Calu3 (cell line): ENCODE results near the gene ADAMTS18. TPM values are rescaled to one million over a fixed set of nuclear protein-coding genes. Genes with fewer than 3 reads are reported as not detected.

Experiments used
- BruUV-seq: library from RNA; stranded (reverse); fragments of 400-500 nt; replicated peaks from 2 replicates; lab custom pipeline; 2021; lab: Mats Ljungman, UMichigan
- CTCF ChIA-PET: fragments of 300-600 bp; sonication (Branson Sonifier 250); formaldehyde crosslinking; loops from one replicate; lab custom pipeline; 2022; ENCODE audit warnings: antibody characterized with exemption; lab: Charles Lee
- DNase-seq: peaks from one replicate; pipeline ENCODE4 v3.0.0; 2022
- H3K27ac Mint-ChIP-seq: one replicate; pipeline ENCODE4 v1.8.0; 2022; ENCODE audit warnings: mixed read lengths; ENCODE audit not compliant: unreplicated experiment
- H3K27me3 Mint-ChIP-seq: one replicate; pipeline ENCODE4 v1.8.0; 2022; ENCODE audit warnings: mixed read lengths; ENCODE audit not compliant: unreplicated experiment
- H3K36me3 Mint-ChIP-seq: one replicate; pipeline ENCODE4 v1.8.0; 2022; ENCODE audit warnings: mild to moderate bottlenecking, moderate library complexity, mixed read lengths; ENCODE audit not compliant: insufficient read depth, unreplicated experiment
- H3K4me1 Mint-ChIP-seq: one replicate; pipeline ENCODE4 v1.8.0; 2022; ENCODE audit warnings: mild to moderate bottlenecking, low read depth, mixed read lengths; ENCODE audit not compliant: unreplicated experiment
- H3K4me3 Mint-ChIP-seq: one replicate; pipeline ENCODE4 v1.8.0; 2022; ENCODE audit warnings: mild to moderate bottlenecking, low read depth, moderate library complexity, mixed read lengths; ENCODE audit not compliant: unreplicated experiment
- H3K9me3 Mint-ChIP-seq: one replicate; pipeline ENCODE4 v1.8.0; 2022; ENCODE audit warnings: low read depth, mixed read lengths; ENCODE audit not compliant: unreplicated experiment
- CTCF ChIP-seq: fragments of 200-600 bp; IDR thresholded peaks from one replicate; pipeline ENCODE4 v1.8.0; 2022; ENCODE audit warnings: antibody characterized with exemption; ENCODE audit not compliant: unreplicated experiment
- intact Hi-C: fragments of 100-400 bp; cut with micrococcal nuclease; formaldehyde crosslinking; loops from one replicate; pipeline ENCODE4 v1.10.0; 2022; ENCODE audit not compliant: unreplicated experiment
- total RNA-seq: library from RNA; stranded (reverse); gene quantifications from 2 replicates; pipeline ENCODE4 v1.2.3, GENCODE V29; 2022

The ADAMTS18 gene
- total RNA-seq, 1 experiment from 2014 or later = not detected

- DNase-seq = no peak
- no peaks in the 10 kb centered on the region for H3K36me3 Mint-ChIP-seq
- TF ChIP-seq CTCF = no peak
- intact Hi-C loops = no loop called here
- H3K27ac Mint-ChIP-seq = no peak overlapping the region
- BruUV-seq = no TSS peak
- no peaks in the 10 kb centered on the region for H3K4me1 Mint-ChIP-seq
- H3K9me3 Mint-ChIP-seq = peaks cover 8% of the 10 kb centered on the region
- H3K4me3 Mint-ChIP-seq = no peak overlapping the region
- CTCF ChIA-PET = no interaction called here
- H3K27me3 Mint-ChIP-seq = no peaks in the 10 kb centered on the region
These were observed 28.2 kb downstream of the ADAMTS18 start for GRCh38 chr16:77406680-77407079.

- Mint-ChIP-seq H3K27me3 (no peaks in the 10 kb centered on the region), H3K4me1 (no peaks in the 10 kb centered on the region), H3K4me3 (no peak overlapping the region), H3K36me3 (no peaks in the 10 kb centered on the region), H3K27ac (no peak overlapping the region), H3K9me3 (peaks cover 6% of the 10 kb centered on the region)
- intact Hi-C loops = no loop called here
- no peak for DNase-seq
- no TSS peak for BruUV-seq
- CTCF ChIA-PET = no interaction called here
- TF ChIP-seq CTCF = no peak
These were observed 30.1 kb downstream of the ADAMTS18 start for GRCh38 chr16:77404775-77405174.

- no TSS peak for BruUV-seq
- no peak for TF ChIP-seq CTCF
- H3K4me1 Mint-ChIP-seq = peaks cover 5% of the 10 kb centered on the region
These were observed 31.1 kb downstream of the ADAMTS18 start for GRCh38 chr16:77403732-77404131.

GRCh38 chr16:77402672-77403071 lies 32.2 kb downstream of the ADAMTS18 start:
- peaks cover 16% of the 10 kb centered on the region for H3K4me1 Mint-ChIP-seq
- no peak overlapping the region for H3K4me3 Mint-ChIP-seq
- no peaks in the 10 kb centered on the region for H3K36me3 Mint-ChIP-seq
- no peak overlapping the region for H3K27ac Mint-ChIP-seq
- no TSS peak for BruUV-seq
- CTCF ChIA-PET = no interaction called here
- intact Hi-C loops = no loop called here
- H3K9me3 Mint-ChIP-seq = peaks cover 6% of the 10 kb centered on the region
- no peak for DNase-seq
- H3K27me3 Mint-ChIP-seq = no peaks in the 10 kb centered on the region
- no peak for TF ChIP-seq CTCF

More at GRCh38 chr16:77403732-77404131, 31.1 kb downstream of the ADAMTS18 start:
- H3K36me3 Mint-ChIP-seq = no peaks in the 10 kb centered on the region
- CTCF ChIA-PET = no interaction called here
- H3K27me3 Mint-ChIP-seq = no peaks in the 10 kb centered on the region
- no peak overlapping the region for H3K27ac Mint-ChIP-seq
- peaks cover 6% of the 10 kb centered on the region for H3K9me3 Mint-ChIP-seq
- H3K4me3 Mint-ChIP-seq = no peak overlapping the region
- intact Hi-C loops = no loop called here
- no peak for DNase-seq
